Measurements from ENCODE around the gene LRRFIP1. TPM values are rescaled to one million over a fixed set of nuclear protein-coding genes. Genes with fewer than 3 reads are reported as not detected.

The LRRFIP1 gene
- total and polyA plus RNA-seq, 2 donors (not counting 3 experiments of a cell fraction or from before 2014, with no cell fraction given): 39.2 to 179 TPM

DNA sequence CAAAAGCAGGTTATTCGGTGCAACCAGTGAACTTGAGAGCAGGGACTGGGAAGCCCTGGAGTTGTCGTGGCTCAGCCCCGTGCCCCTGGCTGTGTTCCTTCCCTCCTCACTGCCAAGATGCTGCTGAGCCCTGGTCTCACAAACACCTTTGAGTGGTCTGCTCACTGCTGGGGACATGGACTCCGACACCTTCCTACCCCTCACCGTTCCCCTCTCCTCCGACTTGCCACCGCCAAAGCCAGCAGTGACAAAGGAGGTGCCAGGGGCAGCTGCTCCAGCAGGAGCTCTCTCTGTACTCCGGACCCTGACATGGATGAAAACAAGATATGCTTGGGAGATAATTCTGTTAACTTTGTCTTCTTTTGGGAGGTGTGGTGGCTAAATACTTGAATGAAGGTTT lies 17.9 kb downstream of the LRRFIP1 start:
- Histone ChIP-seq H3K79me2 (ENCODE audit: control insufficient read depth, insufficient read depth, low read length) (no peaks in the 10 kb centered on the region), H2AFZ (ENCODE audit: low read depth, low read length) (no peak overlapping the region), H3K4me1 (ENCODE audit: control insufficient read depth, extremely low read depth, insufficient read depth, low read length) (peaks cover 2% of the 10 kb centered on the region), H3K4me3 (replicated peaks in 1 of 3; ENCODE audit: insufficient read depth in 1 of 3, low read depth in 1 of 3, low read length in 3 of 3) (no peak overlapping the region), H3K9me3 (replicated peaks; ENCODE audit: control insufficient read depth, insufficient read depth, low read length) (no peaks in the 10 kb centered on the region), H4K20me1 (replicated peaks; ENCODE audit: control insufficient read depth, extremely low read depth, insufficient read depth, low read length) (no peaks in the 10 kb centered on the region), H3K4me2 (ENCODE audit: insufficient read depth, low read length) (no peak overlapping the region), H3K36me3 (ENCODE audit: control insufficient read depth in 2 of 2, extremely low read depth in 1 of 2, insufficient read depth in 2 of 2, low read length in 2 of 2) (peaks cover 0 to 4% of the 10 kb centered on the region in 2 experiments), H3K27me3 (ENCODE audit: control insufficient read depth in 2 of 2, insufficient read depth in 2 of 2, low read length in 2 of 2) (no peaks in the 10 kb centered on the region), H3K9ac (replicated peaks; ENCODE audit: extremely low read depth, insufficient read depth, low read length) (no peak overlapping the region), H3K9me1 (replicated peaks; ENCODE audit: control insufficient read depth, extremely low read depth, insufficient read depth, low read length) (no peaks in the 10 kb centered on the region), H3K27ac (ENCODE audit: insufficient read depth, low read depth, low read length) (no peak overlapping the region)
- BruUV-seq (replicated peaks): no TSS peak
- ChIA-PET CTCF (no interaction called here), POLR2A (no interaction called here)
- DNase-seq (ENCODE audit: low read depth, low spot score) (no peak), FAIRE-seq (no peak)
- intact Hi-C loops (cut with micrococcal nuclease) (no loop called here), dilution Hi-C loops (cut with MboI; ENCODE audit: extremely low pct_ligation_motif_present, low sequenced_read_pairs) (no loop called here)
- TF ChIP-seq POLR2AphosphoS5 (IDR thresholded peaks at IDR 0.05; ENCODE audit: insufficient read depth, low read depth, low read length) (no peak), POLR2A (IDR thresholded peaks at IDR 0.05; ENCODE audit: low read depth, low read length) (no peak), MAX (IDR thresholded peaks at IDR 0.05; ENCODE audit: insufficient read depth, insufficient read length) (no peak), JUN (IDR thresholded peaks at IDR 0.05; ENCODE audit: borderline replicate concordance, insufficient read depth, insufficient read length, low read depth) (no peak), EZH2 (IDR thresholded peaks at IDR 0.05; ENCODE audit: borderline replicate concordance, low read depth, low read length, severe bottlenecking) (no peak), GATA2 (IDR thresholded peaks at IDR 0.05; ENCODE audit: insufficient read depth, insufficient read length, low read depth, low read length) (no peak), CTCF (IDR thresholded peaks at IDR 0.05; ENCODE audit: extremely low read depth in 1 of 2, insufficient read depth in 1 of 2, low read depth in 1 of 2, low read length in 2 of 2) (no peak)

All from endothelial cell of umbilical vein (primary cell).